GM21447 (cell line): ENCODE measurements around the gene IRF7.
"Not testable (repeated sequence)": the region's sequence is repeated elsewhere in the genome, so short reads cannot be mapped to it uniquely, and the experiment has no call there.

Experiments used
- ATAC-seq: cut with Tn5 transposase; IDR thresholded peaks from one replicate; pipeline ENCODE4 v1.9.1; 2021; ENCODE audit not compliant: unreplicated experiment

The IRF7 gene

DNA sequence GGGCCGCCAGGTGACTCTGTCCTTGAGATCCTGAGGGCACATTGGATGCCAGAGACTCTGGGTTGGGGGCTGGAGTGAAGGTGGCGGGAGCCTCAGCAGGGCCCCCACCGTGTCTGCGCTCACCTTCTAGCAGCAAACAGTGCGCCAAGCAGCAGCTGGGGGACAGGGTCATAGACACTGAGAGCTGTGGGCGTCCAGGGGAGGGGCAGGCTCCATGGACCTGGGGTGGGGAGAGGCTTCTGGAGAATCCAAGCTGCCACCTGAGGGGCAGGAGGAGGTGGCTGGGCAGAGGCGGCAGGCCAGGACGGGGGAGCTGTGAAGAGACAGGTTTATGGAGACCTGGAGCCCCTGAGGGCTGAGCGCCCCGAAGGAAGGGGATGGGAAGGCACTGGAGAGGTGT, 31.5 kb downstream of the IRF7 start:
- ATAC-seq: no peak

DNA sequence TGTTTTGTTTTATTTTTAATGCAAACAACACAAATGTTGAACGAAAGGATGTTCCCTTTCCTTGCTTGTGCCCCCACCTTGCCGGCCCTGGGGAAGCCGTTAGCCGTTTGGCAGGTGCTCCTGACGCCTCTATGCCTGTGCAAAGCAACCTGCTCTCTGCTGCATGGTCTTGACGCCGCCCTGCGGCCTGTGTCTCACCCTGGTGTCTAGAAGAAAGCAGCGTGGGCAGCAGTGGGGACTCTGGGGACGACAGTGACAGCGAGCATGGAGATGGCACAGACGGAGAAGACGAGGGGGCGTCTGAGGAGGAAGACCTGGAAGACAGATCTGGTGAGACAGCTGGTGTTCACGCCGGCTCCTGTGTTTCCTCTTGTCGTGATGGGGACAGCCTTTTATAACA, 34.0 kb downstream of the IRF7 start:
- ATAC-seq: no peak

DNA sequence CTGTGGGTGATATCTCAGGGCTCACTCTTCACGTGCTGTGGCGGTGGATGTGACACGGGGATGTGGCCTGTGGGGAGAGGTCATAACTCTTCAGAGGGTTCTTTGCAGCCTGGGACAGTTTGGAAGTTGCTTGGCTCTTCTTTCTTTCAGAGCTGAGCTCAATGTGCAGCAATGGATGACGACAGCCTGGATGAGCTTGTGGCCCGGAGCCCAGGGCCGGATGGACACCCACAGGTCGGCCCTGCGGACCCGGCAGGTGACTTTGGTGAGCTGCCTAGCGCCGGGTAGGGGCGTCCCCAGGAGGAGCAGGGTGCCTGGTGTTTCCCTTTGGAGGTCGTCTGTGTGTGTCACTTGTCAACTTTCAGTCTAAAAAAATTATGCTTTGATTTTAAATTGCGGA, 34.4 kb downstream of the IRF7 start:
- no peak for ATAC-seq

GRCh38 chr11:579830-580601, 35.7 kb downstream of the IRF7 start:
- ATAC-seq: no peak

- ATAC-seq: no peak
Measured at GRCh38 chr11:578276-579035, 37.3 kb downstream of the IRF7 start.

GRCh38 chr11:577611-577894, 38.2 kb downstream of the IRF7 start:
- ATAC-seq: no peak

- no peak for ATAC-seq
Measured at GRCh38 chr11:576811-577610, 38.7 kb downstream of the IRF7 start.

- peak; percentile 83 for ATAC-seq
Measured at GRCh38 chr11:575996-576768, 39.6 kb downstream of the IRF7 start, which contains the start of gene PHRF1. TSS of gene PHRF1 (plus strand) at chr11:576470. CDS start at chr11:581513, 5,043 bp downstream.

DNA sequence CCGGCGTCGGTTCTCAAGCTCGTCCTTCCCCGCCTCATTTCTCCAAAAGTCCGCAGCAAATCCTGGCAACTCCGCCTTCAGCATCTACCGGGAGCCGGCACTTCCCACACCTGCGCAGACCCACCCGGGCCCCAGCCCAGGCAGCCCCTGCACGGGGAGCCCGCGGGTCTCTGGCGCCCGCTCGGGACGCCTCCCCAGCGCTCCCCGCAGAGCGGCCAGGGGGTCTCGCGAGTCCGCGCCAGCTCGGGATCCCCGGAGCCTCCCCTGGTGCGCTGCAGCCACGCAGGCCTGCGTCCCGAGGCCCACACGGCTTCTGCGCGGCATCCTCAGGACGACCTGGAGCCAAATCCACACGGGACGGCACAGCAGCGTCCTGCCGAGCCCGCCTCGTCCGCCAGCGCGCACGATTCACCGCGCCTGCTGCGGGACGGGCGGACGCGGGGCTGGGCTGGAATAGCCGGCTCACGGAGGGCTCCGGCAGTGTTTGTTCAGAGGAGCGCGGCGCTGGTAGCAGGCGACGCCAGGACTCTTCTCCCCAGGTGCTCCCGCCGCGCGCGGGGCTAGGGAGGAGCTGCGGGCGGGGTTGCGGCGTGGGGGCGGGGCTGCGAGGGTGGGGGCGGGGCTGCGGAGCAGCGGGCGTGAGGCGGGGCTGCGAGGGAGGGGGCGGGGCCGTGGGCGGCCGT, 40.3 kb downstream of the IRF7 start:
- no peak for ATAC-seq

DNA sequence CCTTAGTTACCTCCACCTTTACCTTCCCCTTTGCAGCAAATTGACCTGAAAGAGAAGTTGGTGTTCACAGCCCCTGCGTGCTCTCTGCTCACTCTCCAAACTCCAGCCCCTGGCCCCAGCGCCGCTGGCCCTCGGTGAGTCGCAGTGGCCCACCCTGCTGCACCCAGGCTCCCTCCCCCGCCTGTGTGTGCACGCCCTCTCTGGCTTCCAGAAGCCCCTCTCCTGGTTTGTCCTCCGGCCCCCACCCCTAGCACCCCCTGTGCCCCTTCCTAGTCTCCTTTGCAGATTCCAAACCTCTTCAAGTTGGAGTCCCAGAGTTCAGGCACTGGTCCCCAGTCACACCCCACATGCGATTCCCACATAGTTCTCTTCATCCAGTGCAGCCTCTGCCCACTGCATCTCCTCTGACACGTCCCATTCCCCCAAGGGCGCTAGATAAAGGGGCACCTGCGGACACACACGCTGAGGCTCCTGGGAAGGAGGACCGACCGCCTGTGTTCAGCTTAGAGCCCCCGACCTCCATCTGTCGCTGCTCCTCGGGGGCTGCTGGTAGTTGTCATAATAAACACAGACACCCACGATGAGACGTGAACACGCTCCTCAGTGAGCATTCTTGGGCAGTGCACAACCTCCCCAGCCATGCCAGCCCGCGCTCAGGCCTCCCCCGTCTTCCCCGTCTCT, 41.0 kb downstream of the IRF7 start:
- ATAC-seq: no peak

GRCh38 chr11:574031-574570, 41.6 kb downstream of the IRF7 start:
- ATAC-seq: not testable (repeated sequence)

- no peak for ATAC-seq
Measured at GRCh38 chr11:573146-573759, 42.5 kb downstream of the IRF7 start.

- no peak for ATAC-seq
Measured at GRCh38 chr11:571802-572185, 44.0 kb downstream of the IRF7 start.

- no peak for ATAC-seq
Measured at GRCh38 chr11:569158-569885, 46.4 kb downstream of the IRF7 start.

DNA sequence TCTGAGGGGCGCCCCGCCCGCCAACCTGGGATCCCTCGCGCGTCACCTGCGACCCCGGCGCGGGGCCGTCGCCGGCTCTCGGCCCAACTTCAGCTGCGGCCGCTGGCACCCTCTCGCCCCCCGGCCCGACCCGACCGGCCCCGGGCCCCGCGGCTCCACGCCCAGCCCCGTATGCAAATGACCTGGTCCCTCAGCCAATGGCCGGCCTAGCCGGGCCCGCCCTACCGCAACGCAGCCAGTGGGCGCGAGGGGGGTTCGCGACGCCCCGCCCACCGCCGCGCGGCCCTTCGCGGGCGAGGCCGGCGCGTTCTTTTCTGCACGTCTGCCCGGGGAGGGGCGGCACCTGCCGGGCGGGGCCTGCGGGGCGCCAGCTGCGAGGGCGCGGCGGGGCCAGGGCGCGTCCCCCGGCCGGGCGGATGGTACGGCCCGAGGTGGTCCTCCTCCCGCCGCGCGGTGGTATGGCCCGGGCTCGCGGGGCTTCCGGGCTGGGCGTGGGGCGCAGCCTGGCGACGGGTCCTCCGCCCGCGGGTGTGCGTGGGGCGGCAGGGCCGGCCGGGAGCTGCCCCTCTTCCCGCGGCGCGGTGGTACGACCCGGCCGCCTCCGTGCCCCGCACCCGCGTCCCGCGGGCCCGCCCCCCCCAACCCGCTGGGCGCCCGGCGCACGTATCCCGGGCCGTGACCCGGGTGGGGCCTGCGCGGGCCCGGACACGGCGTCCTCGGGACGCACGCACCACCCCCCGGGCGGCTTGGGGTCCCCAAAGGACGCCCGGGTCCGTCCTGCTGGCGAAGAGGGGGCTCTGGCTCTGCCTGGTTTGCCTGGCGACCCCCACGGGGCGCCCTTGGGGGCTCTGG, 47.2 kb downstream of the IRF7 start:
- ATAC-seq: peak; percentile 81

- ATAC-seq: peak; percentile 3
Measured at GRCh38 chr11:567629-568292, 48.0 kb downstream of the IRF7 start.

DNA sequence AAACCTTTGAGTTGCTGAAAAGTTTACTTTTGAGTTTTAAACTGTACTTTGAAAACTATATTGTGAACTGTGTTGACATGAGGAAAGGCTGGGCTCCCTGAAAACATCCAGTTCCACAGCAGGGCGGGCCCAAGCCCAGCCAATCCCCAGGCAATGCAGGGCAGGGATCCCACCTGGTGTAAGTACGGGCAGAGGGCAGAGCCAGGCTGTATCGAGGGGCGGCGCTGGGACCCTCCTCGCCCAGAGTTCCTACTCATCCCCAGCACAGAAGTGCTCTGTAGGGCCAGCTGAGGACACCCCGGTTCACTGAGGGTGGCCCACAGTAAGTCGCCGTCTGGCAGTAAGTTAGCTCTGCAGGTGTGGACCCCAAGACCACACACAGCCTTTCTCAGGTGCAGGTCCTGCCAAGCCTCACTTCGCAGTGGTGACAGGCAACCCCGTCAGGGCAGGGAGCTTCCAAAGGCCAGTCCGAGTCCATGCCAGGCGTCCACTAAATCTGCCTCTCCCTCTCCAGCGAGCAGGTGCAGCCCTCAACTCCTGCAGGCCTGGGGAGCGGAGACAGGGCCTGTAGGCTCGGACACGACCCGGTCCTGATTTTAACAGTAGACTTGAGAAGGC, 48.6 kb downstream of the IRF7 start:
- no peak for ATAC-seq
